Caco-2 (cell line): ENCODE data around the gene PAK3. TPM values are rescaled to one million over a fixed set of nuclear protein-coding genes. Genes with fewer than 3 reads are reported as not detected.

Experiments
- BruUV-seq: library from RNA; stranded (reverse); fragments of 400-500 nt; replicated peaks from 2 replicates; lab custom pipeline; 2021; lab: Mats Ljungman, UMichigan
- CTCF ChIA-PET: fragments of 300-600 bp; sonication (Branson Sonifier 250); formaldehyde crosslinking; loops from one replicate; lab custom pipeline; 2022; ENCODE audit warnings: antibody characterized with exemption; lab: Charles Lee
- POLR2A ChIA-PET: fragments of 300-600 bp; sonication (Branson Sonifier 250); formaldehyde crosslinking; loops from one replicate; lab custom pipeline; 2022; ENCODE audit warnings: antibody characterized with exemption; lab: Charles Lee
- DNase-seq, 2 experiments: peaks; one replicate each; pipeline versions ENCODE4 v3.0.0 to v3.0.0-alpha.2; 2020 to 2022
- H3K27me3 ChIP-seq: replicated peaks from 2 replicates; pipeline ENCODE4 v1.6.0; 2011; ENCODE audit warnings: low read length; ENCODE audit not compliant: control insufficient read depth, insufficient read depth
- H3K36me3 ChIP-seq: 2 replicates; pipeline ENCODE4 v1.5.1; 2011; ENCODE audit warnings: low read length; ENCODE audit not compliant: control insufficient read depth, insufficient read depth
- H3K4me1 ChIP-seq: fragments of 250-450 bp; sonication (Bioruptor Pico); 2 replicates; pipeline ENCODE4 v1.5.1; 2020; ENCODE audit warnings: mild to moderate bottlenecking
- H3K4me3 ChIP-seq: 2 replicates; pipeline ENCODE4 v1.5.1; 2011; ENCODE audit warnings: low read depth, mild to moderate bottlenecking, control low read depth, low read length
- H3K9me3 ChIP-seq: fragments of 250-450 bp; sonication (Bioruptor Pico); 2 replicates; pipeline ENCODE4 v1.5.1; 2020; ENCODE audit warnings: mild to moderate bottlenecking, moderate library complexity
- H3K27ac Mint-ChIP-seq: one replicate; pipeline ENCODE4 v1.8.0; 2022; ENCODE audit warnings: mixed read lengths; ENCODE audit not compliant: unreplicated experiment
- H3K27me3 Mint-ChIP-seq: one replicate; pipeline ENCODE4 v1.8.0; 2022; ENCODE audit warnings: mixed read lengths; ENCODE audit not compliant: insufficient read depth, unreplicated experiment
- H3K36me3 Mint-ChIP-seq: one replicate; pipeline ENCODE4 v1.8.0; 2022; ENCODE audit warnings: mild to moderate bottlenecking, mixed read lengths; ENCODE audit not compliant: insufficient read depth, unreplicated experiment
- H3K4me1 Mint-ChIP-seq: one replicate; pipeline ENCODE4 v1.8.0; 2022; ENCODE audit warnings: low read depth, mixed read lengths; ENCODE audit not compliant: unreplicated experiment
- H3K4me3 Mint-ChIP-seq: one replicate; pipeline ENCODE4 v1.8.0; 2022; ENCODE audit warnings: mild to moderate bottlenecking, moderate library complexity, mixed read lengths; ENCODE audit not compliant: unreplicated experiment
- H3K9me3 Mint-ChIP-seq: one replicate; pipeline ENCODE4 v1.8.0; 2022; ENCODE audit warnings: mixed read lengths; ENCODE audit not compliant: unreplicated experiment
- CTCF ChIP-seq, 2 experiments: fragments of 200-600 bp in 1 of 2; IDR thresholded peaks; 1 replicate in 1 of 2; 2 replicates in 1 of 2; pipeline versions ENCODE4 v1.5.1 to v1.8.0; 2011 to 2022; ENCODE audit warnings: antibody characterized with exemption in 1 of 2, control low read depth in 1 of 2, inconsistent platforms in 1 of 2, low read depth in 1 of 2, low read length in 1 of 2, mild to moderate bottlenecking in 1 of 2, moderate library complexity in 1 of 2; ENCODE audit not compliant: insufficient read depth in 1 of 2, severe bottlenecking in 1 of 2, unreplicated experiment in 1 of 2
- intact Hi-C: fragments of 100-400 bp; cut with micrococcal nuclease; formaldehyde crosslinking; loops from one replicate; pipeline ENCODE4 v1.10.0; 2022; ENCODE audit not compliant: unreplicated experiment
- total RNA-seq: library from RNA; stranded (reverse); gene quantifications from 2 replicates; pipeline ENCODE4 v1.2.3, GENCODE V29; 2022

Gene PAK3
- total RNA-seq, 1 experiment from 2014 or later, result not detected

DNA sequence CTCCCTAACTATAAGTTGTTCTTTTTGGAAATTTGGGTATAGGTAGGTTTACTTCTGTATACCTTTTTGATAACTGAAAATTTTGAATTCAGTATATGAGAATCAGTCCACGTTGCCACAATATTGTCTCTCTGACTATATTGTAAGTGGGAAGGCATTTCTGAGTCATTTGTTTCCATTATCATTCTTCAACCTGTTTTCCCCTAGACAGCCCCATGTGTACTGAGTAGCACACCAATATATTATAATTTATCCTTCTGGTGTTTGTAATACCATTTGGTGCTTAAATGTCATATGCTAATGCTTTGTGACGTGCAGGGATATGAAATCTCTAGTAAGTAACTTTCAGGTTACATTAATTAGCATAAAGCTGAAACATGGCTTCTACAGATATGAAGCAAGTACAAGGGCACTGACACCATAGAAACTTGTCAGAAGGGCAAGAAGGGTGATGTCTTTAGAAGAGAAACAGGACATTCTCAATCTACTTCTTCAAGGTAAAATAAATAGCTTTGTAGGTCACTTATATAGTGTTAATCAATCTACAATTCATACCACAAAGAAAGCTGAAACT, 27.7 kb downstream of the PAK3 start:
- no TSS peak for BruUV-seq
- no peak for TF ChIP-seq CTCF (IDR thresholded peaks at IDR 0.05; ENCODE audit: insufficient read depth in 1 of 2, low read depth in 1 of 2, low read length in 1 of 2, severe bottlenecking in 1 of 2, unreplicated experiment in 1 of 2)
- Histone ChIP-seq H3K9me3 (no peaks in the 10 kb centered on the region), H3K4me3 (no peak overlapping the region), H3K36me3 (no peaks in the 10 kb centered on the region), H3K4me1 (no peaks in the 10 kb centered on the region), H3K27me3 (no peaks in the 10 kb centered on the region)
- Mint-ChIP-seq H3K4me3 (no peak overlapping the region), H3K9me3 (no peaks in the 10 kb centered on the region), H3K4me1 (no peaks in the 10 kb centered on the region), H3K27me3 (no peaks in the 10 kb centered on the region), H3K27ac (no peak overlapping the region), H3K36me3 (no peaks in the 10 kb centered on the region)
- no peak for DNase-seq
- ChIA-PET POLR2A (no interaction called here), CTCF (no interaction called here)
- intact Hi-C loops, result no loop called here

DNA sequence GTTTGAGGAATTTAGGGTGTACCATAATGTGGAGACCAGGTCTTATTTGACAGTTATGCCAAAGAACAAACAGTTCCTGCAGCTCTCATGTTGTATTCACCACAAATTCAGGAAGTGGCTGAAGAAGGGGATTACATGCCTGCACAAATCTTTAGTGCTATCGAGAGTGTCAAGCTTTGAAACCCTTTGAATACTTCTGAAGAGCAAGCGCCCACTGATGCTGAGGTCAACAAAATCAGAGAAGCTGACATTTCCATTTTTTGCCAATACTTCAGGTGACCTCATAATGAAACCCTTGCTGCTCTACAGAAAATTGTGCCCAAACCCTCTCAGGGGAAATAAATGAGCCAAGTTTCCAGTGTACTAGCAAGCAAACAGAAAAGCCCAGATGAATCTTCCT, 28.4 kb downstream of the PAK3 start:
- H3K4me3 ChIP-seq, result no peak overlapping the region
- H3K36me3 ChIP-seq, result no peaks in the 10 kb centered on the region
- no peaks in the 10 kb centered on the region for H3K9me3 ChIP-seq
- Mint-ChIP-seq H3K4me3 (no peak overlapping the region), H3K9me3 (no peaks in the 10 kb centered on the region), H3K4me1 (no peaks in the 10 kb centered on the region), H3K27ac (no peak overlapping the region), H3K27me3 (peaks cover under 1% of the 10 kb centered on the region), H3K36me3 (no peaks in the 10 kb centered on the region)
- H3K27me3 ChIP-seq, result no peaks in the 10 kb centered on the region
- DNase-seq, result no peak
- ChIA-PET POLR2A (no interaction called here), CTCF (no interaction called here)
- BruUV-seq, result no TSS peak
- intact Hi-C loops, result no loop called here
- no peak for TF ChIP-seq CTCF (IDR thresholded peaks at IDR 0.05; ENCODE audit: insufficient read depth in 1 of 2, low read depth in 1 of 2, low read length in 1 of 2, severe bottlenecking in 1 of 2, unreplicated experiment in 1 of 2)
- no peaks in the 10 kb centered on the region for H3K4me1 ChIP-seq

GRCh38 chrX:111127038-111127437, 31.0 kb downstream of the PAK3 start:
- Histone ChIP-seq H3K9me3 (no peaks in the 10 kb centered on the region), H3K4me1 (no peaks in the 10 kb centered on the region), H3K36me3 (no peaks in the 10 kb centered on the region), H3K27me3 (no peaks in the 10 kb centered on the region), H3K4me3 (no peak overlapping the region)
- peaks cover 3% of the 10 kb centered on the region for H3K27me3 Mint-ChIP-seq
- no peaks in the 10 kb centered on the region for H3K9me3 Mint-ChIP-seq
- POLR2A ChIA-PET, result no interaction called here
- no peak overlapping the region for H3K4me3 Mint-ChIP-seq
- BruUV-seq, result no TSS peak
- no peak overlapping the region for H3K27ac Mint-ChIP-seq
- no peaks in the 10 kb centered on the region for H3K4me1 Mint-ChIP-seq
- no peak for DNase-seq
- intact Hi-C loops, result no loop called here
- TF ChIP-seq CTCF (IDR thresholded peaks at IDR 0.05; ENCODE audit: insufficient read depth in 1 of 2, low read depth in 1 of 2, low read length in 1 of 2, severe bottlenecking in 1 of 2, unreplicated experiment in 1 of 2), result no peak
- H3K36me3 Mint-ChIP-seq, result no peaks in the 10 kb centered on the region
- CTCF ChIA-PET, result no interaction called here
